Activated gamma-delta T cell (primary cell): ENCODE data around the gene MOG.
"Not testable (repeated sequence)": the region's sequence is repeated elsewhere in the genome, so short reads cannot be mapped to it uniquely, and the experiment has no call there.

Source experiments
- DNase-seq: peaks from one replicate; lab custom pipeline; 2025; lab: John Stamatoyannopoulos, UW

Gene MOG

DNA sequence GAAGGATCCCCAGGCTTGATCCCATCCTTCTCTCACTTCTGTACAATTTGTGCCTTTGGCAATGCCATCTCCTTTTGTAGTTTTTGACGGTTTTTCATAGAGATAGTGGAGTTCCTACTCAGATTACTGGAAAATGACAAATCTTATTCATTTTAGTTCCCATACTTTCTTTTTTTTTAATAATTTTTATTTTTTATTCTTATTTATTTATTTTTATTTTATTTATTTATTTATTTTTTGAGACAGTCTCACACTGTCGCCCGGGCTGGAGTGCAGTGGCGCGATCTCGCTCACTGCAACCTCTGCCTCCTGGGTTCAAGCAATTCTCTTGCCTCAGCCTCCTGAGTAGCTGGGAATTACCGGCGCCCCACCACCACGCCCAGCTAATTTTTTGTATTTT, 19.6 kb upstream of the MOG start:
- DNase-seq, result no peak

DNA sequence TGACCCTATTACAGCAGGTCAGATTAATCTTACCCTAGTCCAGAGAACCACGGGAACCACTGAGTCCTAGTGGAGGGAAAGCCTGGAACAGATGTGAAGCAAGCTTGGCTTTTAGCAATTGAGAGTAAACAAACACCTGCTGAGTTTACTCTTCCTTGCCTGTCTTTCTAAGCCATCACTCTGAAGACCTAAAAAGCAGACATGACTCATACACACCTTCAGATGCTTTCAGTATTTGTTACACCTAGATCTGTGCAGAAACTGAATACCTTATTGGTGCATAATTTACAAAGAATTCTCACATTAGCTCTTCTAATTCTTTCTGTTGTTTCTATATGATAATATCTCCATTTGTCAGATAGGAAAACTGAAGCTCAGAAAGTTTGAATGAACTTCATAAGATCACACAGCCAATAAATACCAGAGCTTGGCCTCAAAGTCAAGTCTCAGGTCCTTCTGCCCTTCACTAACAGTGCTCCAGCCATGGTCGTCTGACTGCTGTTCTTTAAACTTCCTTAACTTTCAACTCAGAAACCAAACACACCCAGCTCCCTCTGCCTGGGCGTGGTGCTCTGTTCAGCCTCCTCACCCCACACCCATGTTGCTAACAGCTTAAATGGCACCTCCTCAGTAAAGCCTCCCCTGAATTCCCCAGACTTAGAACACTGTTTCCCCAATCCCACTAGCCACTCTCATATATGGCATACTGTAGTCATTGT, 15.3 kb upstream of the MOG start:
- DNase-seq, result no peak

- no peak for DNase-seq
Observed at GRCh38 chr6:29647927-29648642, 8.8 kb upstream of the MOG start.

GRCh38 chr6:29649701-29650673, 6.9 kb upstream of the MOG start:
- peak; percentile 54 for DNase-seq

DNA sequence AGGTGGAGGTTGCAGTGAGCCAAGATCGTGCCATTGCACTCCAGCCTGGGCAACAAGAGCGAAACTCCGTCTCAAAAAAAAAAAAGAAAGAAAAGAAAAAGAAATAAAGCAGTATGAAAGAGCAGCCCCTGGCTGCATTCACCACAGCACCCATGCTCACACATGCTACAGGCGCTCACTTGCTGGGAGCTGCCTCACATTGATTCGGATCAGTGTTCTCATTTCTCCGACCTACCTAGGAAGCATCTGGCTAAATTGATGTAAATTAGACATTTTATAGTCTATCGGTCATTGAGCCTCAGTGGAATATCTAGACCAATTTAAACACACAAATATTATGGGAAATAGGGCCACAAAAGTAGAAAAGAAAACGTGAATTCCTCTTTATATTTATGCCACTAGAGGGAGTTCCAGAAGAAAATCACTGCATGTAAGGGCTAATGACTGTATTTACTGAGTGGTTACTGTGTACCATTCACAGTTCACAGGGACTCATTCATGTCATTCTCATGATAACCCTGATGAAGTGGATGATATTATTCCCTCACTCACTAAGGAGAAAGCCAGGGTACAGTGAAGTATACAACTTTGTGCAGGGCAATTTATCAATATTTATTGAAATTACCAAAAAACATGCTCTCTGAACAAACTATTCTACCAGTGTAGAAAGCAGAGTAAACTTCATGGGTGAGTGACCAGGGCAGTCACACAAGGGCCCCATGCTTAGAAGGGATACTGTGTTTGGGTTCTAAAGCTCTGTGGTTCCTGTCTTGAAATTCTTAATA, 5.3 kb upstream of the MOG start:
- DNase-seq, result no peak

DNA sequence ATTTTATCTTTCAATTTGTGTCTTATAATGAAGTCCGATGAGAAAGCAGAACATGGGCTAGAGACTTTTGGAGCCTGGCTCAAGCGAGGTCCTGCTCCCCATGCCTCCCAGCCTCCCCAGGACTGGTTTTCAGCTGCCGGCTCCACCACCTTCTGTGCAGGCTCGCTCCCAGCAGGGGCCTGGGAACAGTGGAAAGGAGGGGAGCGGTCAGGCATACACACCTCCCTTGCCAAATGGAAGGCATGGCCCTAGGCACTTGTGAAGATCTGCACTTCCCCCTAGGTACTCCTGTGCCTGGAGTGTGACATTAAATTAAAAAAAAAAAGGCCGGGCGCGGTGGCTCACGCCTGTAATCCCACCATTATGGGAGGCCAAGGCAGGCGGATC, 4.7 kb upstream of the MOG start:
- DNase-seq, result no peak

GRCh38 chr6:29653452-29654038, 3.3 kb upstream of the MOG start:
- DNase-seq, result no peak

- no peak for DNase-seq
Observed at GRCh38 chr6:29655658-29656057, 1.2 kb upstream of the MOG start.

DNA sequence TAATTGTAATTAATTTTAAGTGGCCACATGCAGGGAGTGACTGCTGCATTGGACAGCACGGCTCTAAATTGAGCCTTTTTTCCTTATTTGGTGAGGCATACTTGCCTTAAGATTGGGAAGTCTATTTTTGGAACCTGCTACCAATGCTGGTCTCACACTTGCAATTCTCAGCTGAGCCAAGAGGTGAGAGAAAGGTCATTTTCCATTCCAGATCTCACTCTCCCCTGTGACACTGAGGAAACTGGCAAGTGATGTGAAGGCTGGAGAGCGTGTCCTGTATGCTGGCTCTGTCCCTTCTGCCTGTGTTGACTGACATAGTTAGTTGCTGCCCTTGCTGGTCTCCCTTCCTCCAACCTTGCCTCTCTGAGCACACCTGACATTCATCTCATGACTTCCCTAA, 735 bp upstream of the MOG start:
- DNase-seq, result no peak

DNA sequence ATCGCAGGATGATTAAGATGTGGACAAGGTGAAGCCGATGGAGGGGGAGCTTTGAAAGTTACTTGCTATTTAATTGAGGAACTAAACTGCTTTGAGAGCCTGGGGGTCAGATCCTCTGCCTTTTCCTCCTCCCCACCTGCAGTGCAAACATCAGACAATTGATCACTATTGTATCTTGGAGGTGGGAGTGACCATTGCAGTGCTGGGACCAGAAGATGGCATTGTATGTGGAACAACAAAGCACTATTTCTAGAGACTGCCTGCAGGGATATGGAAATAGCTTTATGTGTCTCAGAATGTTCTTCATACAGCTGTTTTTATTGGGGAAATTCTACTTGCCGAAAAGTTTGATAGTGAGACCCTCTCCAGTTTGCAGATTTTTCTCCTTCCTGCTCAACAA, 4.2 kb downstream of the MOG start:
- no peak for DNase-seq

- not testable (repeated sequence) for DNase-seq
Observed at GRCh38 chr6:29661502-29662141, 4.7 kb downstream of the MOG start.

DNA sequence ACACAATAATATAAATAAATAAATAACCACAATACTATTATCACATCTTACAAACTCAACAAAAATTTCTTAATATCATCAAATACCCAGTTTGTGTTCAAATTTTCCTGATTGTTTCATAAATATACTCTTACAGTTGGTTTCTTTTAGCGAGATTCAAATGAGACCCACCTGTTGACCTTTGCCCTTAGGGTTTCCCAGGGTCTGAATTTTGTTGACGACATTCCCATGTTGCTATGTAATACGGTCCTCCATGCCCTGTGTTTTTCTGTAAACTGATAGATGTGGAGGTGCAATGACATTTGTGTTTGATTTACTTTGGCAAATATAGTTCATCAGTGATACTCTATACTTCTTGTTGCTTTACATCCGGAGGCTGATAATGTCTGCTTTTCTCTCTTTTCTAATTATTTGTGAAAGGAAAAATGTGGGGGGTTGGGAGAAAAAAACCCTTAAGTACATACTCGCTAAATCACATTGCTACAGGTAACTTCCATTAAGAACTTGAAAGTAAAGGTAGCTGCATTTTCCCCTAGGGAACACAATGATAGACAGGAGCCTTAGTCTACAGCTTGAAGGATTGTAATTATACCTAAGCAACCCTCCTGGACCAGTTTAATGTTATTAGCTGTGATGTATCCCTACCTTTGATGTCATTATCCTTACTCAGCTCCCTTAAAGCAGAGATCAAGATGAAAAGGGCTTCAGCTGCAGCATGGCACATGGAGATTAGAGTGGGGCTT, 6.6 kb downstream of the MOG start:
- no peak for DNase-seq

- DNase-seq, result no peak
Observed at GRCh38 chr6:29665942-29666825, 9.3 kb downstream of the MOG start.

DNA sequence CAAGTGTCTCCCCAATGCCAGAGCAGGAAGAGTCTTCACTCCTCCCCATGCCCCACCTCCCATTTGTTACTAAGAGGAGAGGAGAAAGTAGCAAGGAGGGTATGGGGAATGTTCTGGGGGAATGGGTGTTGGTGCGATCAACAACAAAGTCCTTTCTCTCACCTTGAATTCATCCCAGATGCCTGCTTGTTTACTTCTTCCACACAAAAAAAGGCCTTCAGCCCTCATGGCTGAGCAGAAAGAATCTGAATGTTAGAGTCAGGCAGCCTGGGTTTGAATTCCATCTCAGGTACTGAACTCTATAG, 9.9 kb downstream of the MOG start:
- DNase-seq, result no peak

GRCh38 chr6:29667158-29667557, 10.3 kb downstream of the MOG start:
- DNase-seq, result no peak

GRCh38 chr6:29671026-29671425, 14.1 kb downstream of the MOG start:
- no peak for DNase-seq

DNA sequence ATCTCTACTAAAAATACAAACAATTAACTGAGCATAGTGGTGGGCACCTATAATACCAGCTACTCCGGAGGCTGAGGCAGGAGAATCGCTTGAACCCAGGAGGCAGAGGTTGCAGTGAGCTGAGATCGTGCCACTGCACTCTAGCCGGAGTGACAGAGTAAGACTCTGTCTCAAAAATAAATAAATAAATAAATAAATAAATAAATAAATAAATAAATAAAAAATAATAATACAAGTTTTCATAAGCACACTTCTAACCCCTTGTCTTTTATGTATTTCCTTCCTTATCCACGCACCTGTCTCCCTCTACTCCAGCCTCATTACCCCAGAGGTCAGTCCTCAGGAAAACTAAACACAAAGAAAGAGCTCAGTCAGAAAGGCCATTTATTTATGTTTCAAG, 15.2 kb downstream of the MOG start:
- not testable (repeated sequence) for DNase-seq

DNA sequence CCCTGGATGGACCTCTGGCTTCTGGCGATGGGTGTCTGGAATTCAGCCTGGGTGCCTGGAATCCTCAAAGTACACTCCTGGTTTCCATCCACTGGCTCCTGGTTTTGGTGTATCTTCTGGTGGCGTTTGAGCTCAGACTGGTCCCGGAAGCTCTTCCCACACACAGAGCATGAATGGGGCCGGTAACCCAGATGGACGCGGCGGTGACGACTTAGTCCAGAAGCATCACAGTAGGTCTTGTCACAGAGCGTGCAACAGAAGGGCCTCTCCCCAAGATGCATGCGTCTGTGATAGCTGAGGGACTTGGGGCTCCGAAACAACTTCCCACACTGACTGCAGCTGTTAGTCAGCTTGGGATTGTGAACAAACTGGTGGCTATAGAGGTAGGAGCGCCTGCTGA, 16.3 kb downstream of the MOG start:
- DNase-seq, result no peak

DNA sequence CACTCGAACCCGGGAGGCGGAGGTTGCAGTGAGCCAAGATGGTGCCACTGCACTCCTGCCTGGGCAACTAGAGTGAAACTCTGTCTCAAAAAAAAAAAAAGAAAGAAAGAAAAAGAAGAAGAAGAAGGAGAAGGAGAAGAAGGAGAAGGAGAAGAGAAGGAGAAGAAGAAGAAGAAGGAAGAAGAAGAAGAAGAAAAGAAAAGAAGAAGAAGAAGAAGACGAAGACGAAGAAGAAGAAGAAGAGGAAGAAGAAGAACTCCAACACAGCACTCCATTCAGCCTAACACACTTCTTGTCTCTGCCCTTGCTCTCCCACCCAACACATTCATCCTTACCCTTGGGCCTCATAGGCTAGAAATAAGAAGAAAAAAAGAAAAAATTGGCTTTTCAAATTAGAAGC, 17.1 kb downstream of the MOG start:
- DNase-seq, result no peak
